ENCODE results near the gene YWHAE. TPM values are rescaled to one million over a fixed set of nuclear protein-coding genes. Genes with fewer than 3 reads are reported as not detected.

Gene YWHAE
- total RNA-seq, 1 experiment from 2014 or later: 1,282 TPM

- Mint-ChIP-seq H3K27me3 (ENCODE audit: low read depth) (no peaks in the 10 kb centered on the region; the same call in 1 of the 2 replicates), H3K9me3 (no peaks in the 10 kb centered on the region; a peak in 1 of 5 replicates), H3K4me1 (peaks cover 10 to 12% of the 10 kb centered on the region in 2 experiments), H3K36me3 (ENCODE audit: insufficient read depth in 1 of 3, low read depth in 3 of 3) (peaks cover 20 to 22% (median 21%) of the 10 kb centered on the region in 3 experiments), H3K27ac (no peak overlapping the region; a peak in 1 of 7 replicates), H3K4me3 (no peak overlapping the region)
- Histone ChIP-seq H4K91ac (ENCODE audit: insufficient read length, low read depth, low read length) (no peak overlapping the region), H4K20me1 (ENCODE audit: control insufficient read depth, insufficient read depth, insufficient read length) (no peaks in the 10 kb centered on the region), H3K9ac (ENCODE audit: extremely low read depth, insufficient read length, low read length) (no peak overlapping the region), H3T11ph (ENCODE audit: low read length) (no peak overlapping the region), H4K8ac (replicated peaks; ENCODE audit: insufficient read length, low read depth, low read length) (no peak overlapping the region), H3K23ac (ENCODE audit: insufficient read length, low read depth, low read length) (no peak overlapping the region), H2BK120ac (ENCODE audit: low read depth, low read length, poor library complexity, severe bottlenecking) (no peak overlapping the region), H3K27ac (ENCODE audit: insufficient read length, low read depth, low read length) (no peak overlapping the region), H3K23me2 (ENCODE audit: insufficient read length, low read depth, low read length, poor library complexity, severe bottlenecking) (no peaks in the 10 kb centered on the region), H3K4me1 (ENCODE audit: insufficient read depth, low read length) (no peaks in the 10 kb centered on the region), H2BK12ac (ENCODE audit: insufficient read length, low read depth, low read length) (no peak overlapping the region), H3K79me1 (ENCODE audit: insufficient read depth, low read depth, low read length, poor library complexity, severe bottlenecking) (no peaks in the 10 kb centered on the region), H4K5ac (ENCODE audit: insufficient read length, low read depth, low read length) (no peak overlapping the region), H3K27me3 (ENCODE audit: insufficient read depth, low read length) (no peaks in the 10 kb centered on the region), H2AFZ (ENCODE audit: low read length) (no peak overlapping the region), H2BK15ac (ENCODE audit: low read depth, low read length) (no peak overlapping the region), H2BK20ac (ENCODE audit: low read depth, low read length, poor library complexity, severe bottlenecking) (no peak overlapping the region), H3K4me2 (ENCODE audit: insufficient read depth, insufficient read length, low read length) (no peak overlapping the region), H3K18ac (ENCODE audit: insufficient read length, low read depth, low read length) (no peak overlapping the region), H3K14ac (ENCODE audit: insufficient read depth, low read length) (no peak overlapping the region), H3K9me3 (ENCODE audit: control insufficient read depth, low read depth, low read length) (no peaks in the 10 kb centered on the region), H2BK5ac (ENCODE audit: insufficient read length, low read length) (no peak overlapping the region), H3K56ac (ENCODE audit: insufficient read length, low read depth, low read length) (no peak overlapping the region), H2AK5ac (ENCODE audit: insufficient read length, low read length) (no peak overlapping the region), H3K79me2 (ENCODE audit: insufficient read depth, low read length) (no peaks in the 10 kb centered on the region), H3K4ac (ENCODE audit: low read depth, low read length) (no peak overlapping the region)
- no peak for DNase-seq
- no CpG with 5 or more reads among the region's 11 CpGs for WGBS (ENCODE audit: extremely low coverage, insufficient read length, low lambda C conversion rate)
- no peak for TF ChIP-seq CTCF (conservative IDR thresholded peaks at IDR 0.05)
Measured at GRCh38 chr17:1340371-1340770, 59.7 kb downstream of the YWHAE start.

Measured in H9 (cell line).